ENCODE data around the gene ANKRD6.

ANKRD6 gene

GRCh38 chr6:89657445-89658158 is 224.7 kb downstream of the ANKRD6 start:
- no peak for DNase-seq (ENCODE audit: low read depth)

- no peak for DNase-seq (ENCODE audit: low read depth)
Measured at GRCh38 chr6:89660981-89661380, 228.0 kb downstream of the ANKRD6 start.

- DNase-seq (ENCODE audit: low read depth) = no peak
Measured at GRCh38 chr6:89661559-89661958, 228.6 kb downstream of the ANKRD6 start.

GRCh38 chr6:89662659-89663223 is 229.8 kb downstream of the ANKRD6 start:
- DNase-seq (ENCODE audit: low read depth) = no peak

- DNase-seq (ENCODE audit: low read depth) = no peak
Measured at GRCh38 chr6:89667872-89668556, 235.1 kb downstream of the ANKRD6 start.

- DNase-seq (ENCODE audit: low read depth) = no peak
Measured at GRCh38 chr6:89669002-89669401, 236.1 kb downstream of the ANKRD6 start.

- DNase-seq (ENCODE audit: low read depth) = no peak
Measured at GRCh38 chr6:89670935-89671565, 238.1 kb downstream of the ANKRD6 start.

GRCh38 chr6:89675949-89676748 is 243.2 kb downstream of the ANKRD6 start:
- no peak for DNase-seq (ENCODE audit: low read depth)

GRCh38 chr6:89678531-89678930 is 245.6 kb downstream of the ANKRD6 start:
- no peak for DNase-seq (ENCODE audit: low read depth)

- no peak for DNase-seq (ENCODE audit: low read depth)
Measured at GRCh38 chr6:89679215-89680120, 246.5 kb downstream of the ANKRD6 start.

- no peak for DNase-seq (ENCODE audit: low read depth)
Measured at GRCh38 chr6:89680150-89680549, 247.2 kb downstream of the ANKRD6 start.

- no peak for DNase-seq (ENCODE audit: low read depth)
Measured at GRCh38 chr6:89680551-89680950, 247.6 kb downstream of the ANKRD6 start.

GRCh38 chr6:89681983-89682564 is 249.1 kb downstream of the ANKRD6 start:
- DNase-seq (ENCODE audit: low read depth) = no peak

GRCh38 chr6:89682991-89683390 is 250.0 kb downstream of the ANKRD6 start:
- no peak for DNase-seq (ENCODE audit: low read depth)

All from ELR (cell line).